T-cell (primary cell): Measurements from ENCODE around the gene CRTC3. TPM values are rescaled to one million over a fixed set of nuclear protein-coding genes. Genes with fewer than 3 reads are reported as not detected.
"Not testable (repeated sequence)": the region's sequence is repeated elsewhere in the genome, so short reads cannot be mapped to it uniquely, and the experiment has no call there.

Experiments used
- ATAC-seq, 4 experiments: fragments of 200-7000 bp in 3 of 4; fragments of 150-1000 bp in 1 of 4; cut with Tn5 transposase; replicated peaks in 1 of 4; 1 replicate in 3 of 4; 2 replicates in 1 of 4; pipeline ENCODE4 v1.10.0; 2021; ENCODE audit warnings: moderate library complexity in 3 of 4, mild to moderate bottlenecking in 2 of 4, moderate number of reproducible peaks in 1 of 4
- CTCF ChIA-PET, 2 donors: fragments of 300-600 bp; sonication (Branson Sonifier 250); formaldehyde crosslinking; loops; one replicate each; lab custom pipeline; 2022; ENCODE audit warnings: antibody characterized with exemption in 2 of 2; lab: Charles Lee
- POLR2A ChIA-PET, 2 donors: fragments of 300-600 bp; sonication (Branson Sonifier 250); formaldehyde crosslinking; loops; one replicate each; lab custom pipeline; 2022; ENCODE audit warnings: antibody characterized with exemption in 2 of 2; lab: Charles Lee
- DNase-seq, 35 experiments: peaks; one replicate each; pipeline versions ENCODE4 v3.0.0 to v3.0.0-alpha.2; 2013 to 2023
- H3K27ac ChIP-seq: one replicate; pipeline ENCODE4 v1.5.1; 2013; ENCODE audit warnings: low read length
- H3K27me3 ChIP-seq, 2 experiments: replicated peaks in 1 of 2; 1 replicate in 1 of 2; 2 replicates in 1 of 2; pipeline versions ENCODE4 v1.6.1 to v1.7.0; 2013; ENCODE audit warnings: low read length in 1 of 2, mixed read lengths in 1 of 2; ENCODE audit not compliant: control insufficient read depth in 2 of 2, insufficient read depth in 2 of 2; ENCODE audit errors: extremely low read depth in 1 of 2
- H3K36me3 ChIP-seq, 2 donors: 1 replicate in 1 of 2; 2 replicates in 1 of 2; pipeline versions ENCODE4 v1.6.1 to v1.7.0; 2013; ENCODE audit warnings: low read length in 1 of 2; ENCODE audit not compliant: control insufficient read depth in 2 of 2, insufficient read depth in 1 of 2; ENCODE audit errors: extremely low read depth in 1 of 2
- H3K4me1 ChIP-seq, 2 experiments: 1 replicate in 1 of 2; 2 replicates in 1 of 2; pipeline versions ENCODE4 v1.6.1 to v1.7.0; 2013; ENCODE audit warnings: low read length in 2 of 2, mixed read lengths in 1 of 2; ENCODE audit not compliant: insufficient read depth in 2 of 2, control insufficient read depth in 1 of 2; ENCODE audit errors: extremely low read depth in 1 of 2
- H3K4me3 ChIP-seq, 2 donors: 1 replicate in 1 of 2; 2 replicates in 1 of 2; pipeline versions ENCODE4 v1.5.1 to v1.7.0; 2013; ENCODE audit warnings: mild to moderate bottlenecking in 2 of 2, low read length in 1 of 2, moderate library complexity in 1 of 2; ENCODE audit not compliant: control insufficient read depth in 1 of 2; ENCODE audit errors: extremely low read depth in 1 of 2
- H3K9me3 ChIP-seq: 2 replicates; pipeline ENCODE4 v1.7.0; 2013
- H3K27ac Mint-ChIP-seq, 2 donors: one replicate each; pipeline ENCODE4 v1.8.0; 2020 to 2021; ENCODE audit warnings: mild to moderate bottlenecking in 2 of 2, mixed read lengths in 2 of 2
- H3K27me3 Mint-ChIP-seq, 2 donors: one replicate each; pipeline ENCODE4 v1.8.0; 2021 to 2022; ENCODE audit warnings: mixed read lengths in 2 of 2
- H3K36me3 Mint-ChIP-seq: one replicate; pipeline ENCODE4 v1.8.0; 2021; ENCODE audit warnings: mixed read lengths
- H3K4me1 Mint-ChIP-seq, 3 donors: one replicate each; pipeline ENCODE4 v1.8.0; 2020 to 2022; ENCODE audit warnings: mixed read lengths in 3 of 3, mild to moderate bottlenecking in 1 of 3
- H3K4me3 Mint-ChIP-seq, 3 donors: one replicate each; pipeline ENCODE4 v1.8.0; 2020 to 2022; ENCODE audit warnings: mild to moderate bottlenecking in 3 of 3, mixed read lengths in 3 of 3, moderate library complexity in 3 of 3
- H3K9me3 Mint-ChIP-seq, 3 donors: one replicate each; pipeline ENCODE4 v1.8.0; 2020 to 2022; ENCODE audit warnings: mixed read lengths in 3 of 3
- WGBS: methylation state at CpG from one replicate; pipeline ENCODE4 v1.1.5; 2013; ENCODE audit warnings: missing lambda C conversion rate; ENCODE audit not compliant: insufficient coverage; 5-methylcytosine and 5-hydroxymethylcytosine counted together
- total RNA-seq, 35 experiments: library from RNA in 6 of 35; stranded (reverse) in 6 of 35; fragments of 120-200 nt in 1 of 35; gene quantifications; one replicate each; pipeline versions ENCODE4 v1.2.1 to v1.2.4 and lab custom pipeline; 2013 to 2026

The CRTC3 gene
- total RNA-seq, 5 donors from 2014 or later (not counting 1 experiment from before 2014, with no cell fraction given): 88.3 to 119 (median 89.1) TPM

DNA sequence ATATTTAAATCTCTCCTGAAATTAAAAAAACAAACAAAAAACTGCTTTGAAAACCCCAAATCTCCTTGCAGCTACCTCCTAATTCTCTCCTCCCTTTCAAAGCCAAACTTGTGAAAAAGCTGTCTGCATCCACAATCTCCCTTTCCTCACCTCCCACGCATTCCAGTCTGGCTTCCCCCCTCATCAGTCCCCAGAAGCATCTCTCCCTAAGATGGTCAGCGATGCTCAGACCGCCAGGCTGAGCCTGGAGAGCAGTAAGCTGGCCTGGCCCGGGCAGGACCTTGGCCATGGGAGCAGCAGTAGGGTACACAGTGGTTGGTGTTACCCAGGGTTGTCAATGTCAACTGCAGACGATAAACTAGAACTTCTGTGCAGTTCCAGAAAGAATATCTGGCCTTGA lies 154.6 kb downstream of the CRTC3 start:
- ChIA-PET CTCF (no interaction called here), POLR2A (no interaction called here)
- H3K4me3 Mint-ChIP-seq: no peak overlapping the region
- no peak overlapping the region for H3K27ac ChIP-seq
- H3K9me3 Mint-ChIP-seq: no peaks in the 10 kb centered on the region
- DNase-seq: no peak
- no peak for ATAC-seq
- H3K4me3 ChIP-seq: no peak overlapping the region
- no peak overlapping the region for H3K27ac Mint-ChIP-seq
- peaks cover 0 to 8% of the 10 kb centered on the region in 2 experiments for H3K27me3 ChIP-seq
- no peaks in the 10 kb centered on the region for H3K9me3 ChIP-seq
- no peaks in the 10 kb centered on the region for H3K36me3 Mint-ChIP-seq
- WGBS: 100% methylated on average over 2 of the region's 5 CpGs
- peaks cover 38 to 43% (median 38%) of the 10 kb centered on the region in 3 donors for H3K4me1 Mint-ChIP-seq
- H3K27me3 Mint-ChIP-seq: no peaks in the 10 kb centered on the region
- no peaks in the 10 kb centered on the region for H3K36me3 ChIP-seq
- H3K4me1 ChIP-seq: peaks cover 13 to 18% of the 10 kb centered on the region in 2 experiments

GRCh38 chr15:90685591-90686434 lies 156.1 kb downstream of the CRTC3 start:
- ATAC-seq (no peak), DNase-seq (no peak)
- no peaks in the 10 kb centered on the region for H3K9me3 Mint-ChIP-seq
- H3K27ac ChIP-seq: peak overlapping the region; percentile 46
- ChIA-PET CTCF (interaction anchor here (0.6 to 1.6 kb wide), 4 partner anchors 23 to 305 kb away, joined by 3 to 6 read pairs (median 4); partner anchors contain the start of gene BLM (in 1 of the 2)), POLR2A (no interaction called here)
- H3K27ac Mint-ChIP-seq: peak overlapping the region; percentile 71 to 73
- peaks cover 30 to 39% (median 32%) of the 10 kb centered on the region in 3 donors for H3K4me1 Mint-ChIP-seq
- peak overlapping the region in 1 of 3 donors; percentile 54 for H3K4me3 Mint-ChIP-seq
- WGBS: 100% methylated on average over 4 of the region's 11 CpGs
- no peaks in the 10 kb centered on the region for H3K36me3 ChIP-seq
- no peaks in the 10 kb centered on the region for H3K9me3 ChIP-seq
- H3K27me3 Mint-ChIP-seq: no peaks in the 10 kb centered on the region
- peaks cover 0 to 8% of the 10 kb centered on the region in 2 experiments for H3K27me3 ChIP-seq
- no peaks in the 10 kb centered on the region for H3K36me3 Mint-ChIP-seq
- no peak overlapping the region for H3K4me3 ChIP-seq
- peaks cover 10 to 18% of the 10 kb centered on the region in 2 experiments for H3K4me1 ChIP-seq

DNA sequence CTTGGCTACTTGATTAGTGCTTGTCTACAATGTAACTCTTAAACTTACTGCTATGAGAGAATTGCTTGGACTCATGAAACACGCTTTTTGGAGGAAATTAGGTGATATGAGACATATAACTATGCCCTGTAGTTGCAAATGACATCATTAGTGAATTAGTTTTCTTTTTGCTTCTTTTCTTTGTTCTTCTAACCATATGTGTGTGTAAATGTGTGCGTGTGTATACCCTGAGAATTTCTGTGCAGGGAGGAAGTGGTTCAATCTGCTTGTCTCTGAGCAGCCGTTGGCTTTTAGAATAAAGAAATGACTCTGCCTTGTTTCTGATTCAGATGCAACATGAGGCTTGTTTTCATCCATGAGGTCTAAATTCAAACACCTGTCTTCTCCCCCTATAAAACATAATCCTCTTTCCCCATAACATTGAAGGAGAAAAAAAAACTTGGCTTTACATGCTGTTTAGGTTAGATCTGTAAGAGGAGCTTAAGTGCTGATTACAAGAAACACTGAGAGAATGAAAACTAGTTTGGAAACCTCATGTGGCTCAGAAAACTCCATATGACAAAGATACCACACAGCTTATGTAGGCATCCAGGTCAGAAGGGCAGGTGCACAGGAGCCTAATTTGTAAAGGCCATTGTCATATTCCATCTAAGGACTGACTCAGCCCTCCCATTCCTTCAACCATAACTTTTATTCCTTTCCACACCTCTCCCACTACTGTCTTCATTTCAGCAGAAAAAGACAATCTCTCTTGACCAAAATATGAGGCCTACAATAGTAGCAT lies 156.9 kb downstream of the CRTC3 start:
- ChIA-PET POLR2A (interaction anchor here in 1 of 2 donors (0.6 kb wide), 1 partner anchor 270 kb away, joined by 3 read pairs; no protein-coding TSS in a partner anchor), CTCF (interaction anchor here in 1 of 2 donors (1.0 to 1.6 kb wide), 3 partner anchors 22 to 39 kb away, joined by 3 to 5 read pairs (median 4); partner anchors contain the start of gene BLM)
- H3K9me3 ChIP-seq: no peaks in the 10 kb centered on the region
- Mint-ChIP-seq H3K4me3 (peak overlapping the region in 1 of 3 donors; percentile 54), H3K27me3 (no peaks in the 10 kb centered on the region), H3K4me1 (peaks cover 30 to 42% (median 32%) of the 10 kb centered on the region in 3 donors), H3K9me3 (no peaks in the 10 kb centered on the region), H3K27ac (peak overlapping the region; percentile 71 to 73), H3K36me3 (no peaks in the 10 kb centered on the region)
- H3K27me3 ChIP-seq: peaks cover 0 to 8% of the 10 kb centered on the region in 2 experiments
- no peak overlapping the region for H3K4me3 ChIP-seq
- no peaks in the 10 kb centered on the region for H3K36me3 ChIP-seq
- WGBS: 17% methylated on average over 1 of the region's 3 CpGs
- DNase-seq: peak in 18 of 35 experiments; percentile 4 to 58 (median 20)
- H3K27ac ChIP-seq: peak overlapping the region; percentile 48
- peaks cover 10 to 18% of the 10 kb centered on the region in 2 experiments for H3K4me1 ChIP-seq
- ATAC-seq: peak; percentile 94 to 98 (median 98)

GRCh38 chr15:90689326-90689961 lies 159.7 kb downstream of the CRTC3 start:
- not testable (repeated sequence) for H3K9me3 Mint-ChIP-seq, H3K27me3 ChIP-seq, H3K27ac ChIP-seq, ATAC-seq, H3K4me3 Mint-ChIP-seq, H3K27ac Mint-ChIP-seq, H3K9me3 ChIP-seq, H3K36me3 Mint-ChIP-seq, DNase-seq, H3K4me3 ChIP-seq, H3K36me3 ChIP-seq, H3K27me3 Mint-ChIP-seq
- POLR2A ChIA-PET: interaction anchor here in 1 of 2 donors (0.6 kb wide), 1 partner anchor 9 kb away, joined by 4 read pairs; no protein-coding TSS in a partner anchor
- peaks cover 10 to 18% of the 10 kb centered on the region in 2 experiments for H3K4me1 ChIP-seq
- WGBS: no CpG with 5 or more reads among the region's 6 CpGs
- H3K4me1 Mint-ChIP-seq: peaks cover 29 to 39% (median 29%) of the 10 kb centered on the region in 3 donors
- CTCF ChIA-PET: interaction anchor here in 1 of 2 donors (0.6 to 0.7 kb wide), 2 partner anchors 12 to 39 kb away, joined by 3 to 4 read pairs; no protein-coding TSS in a partner anchor

DNA sequence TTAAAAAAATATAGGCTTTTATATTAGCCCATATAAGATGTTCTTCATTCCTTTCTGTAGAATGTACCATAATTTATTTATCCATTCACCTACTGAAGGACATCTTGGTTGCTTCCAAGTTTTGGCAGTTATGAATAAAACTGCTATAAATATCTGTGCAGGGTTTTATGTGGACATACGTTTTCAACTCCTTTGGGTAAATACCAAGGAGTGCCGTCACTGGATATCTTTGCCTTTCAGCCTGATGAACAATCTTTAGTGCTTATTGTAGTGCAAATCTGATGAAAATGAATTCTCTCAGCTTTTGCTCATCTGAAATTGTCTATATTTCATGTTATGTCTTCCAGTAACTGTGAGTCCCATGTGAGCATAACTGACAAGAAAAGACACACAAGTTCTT lies 160.9 kb downstream of the CRTC3 start:
- Mint-ChIP-seq H3K4me1 (peaks cover 21 to 29% (median 21%) of the 10 kb centered on the region in 3 donors), H3K9me3 (no peaks in the 10 kb centered on the region), H3K27me3 (no peaks in the 10 kb centered on the region), H3K27ac (no peak overlapping the region), H3K4me3 (no peak overlapping the region), H3K36me3 (no peaks in the 10 kb centered on the region)
- WGBS: 83% methylated on average over 1 of the region's 2 CpGs
- ChIA-PET POLR2A (no interaction called here), CTCF (interaction anchor here in 1 of 2 donors (0.6 kb wide), 1 partner anchor 42 kb away, joined by 7 read pairs; no protein-coding TSS in a partner anchor)
- Histone ChIP-seq H3K27ac (no peak overlapping the region), H3K4me1 (peaks cover 7 to 17% of the 10 kb centered on the region in 2 experiments), H3K4me3 (no peak overlapping the region), H3K36me3 (no peaks in the 10 kb centered on the region), H3K9me3 (no peaks in the 10 kb centered on the region), H3K27me3 (no peaks in the 10 kb centered on the region)
- no peak for DNase-seq
- ATAC-seq: no peak
